ENCODE results near the gene DGKQ.

- no peak for TF ChIP-seq CTCF (IDR thresholded peaks at IDR 0.05)
- TF ChIP-seq POLR2A (IDR thresholded peaks at IDR 0.05): no peak
These were observed 12.6 kb downstream of the DGKQ start for GRCh38 chr4:960636-961350.
